ENCODE results near the gene CHN1.

Gene CHN1

DNA sequence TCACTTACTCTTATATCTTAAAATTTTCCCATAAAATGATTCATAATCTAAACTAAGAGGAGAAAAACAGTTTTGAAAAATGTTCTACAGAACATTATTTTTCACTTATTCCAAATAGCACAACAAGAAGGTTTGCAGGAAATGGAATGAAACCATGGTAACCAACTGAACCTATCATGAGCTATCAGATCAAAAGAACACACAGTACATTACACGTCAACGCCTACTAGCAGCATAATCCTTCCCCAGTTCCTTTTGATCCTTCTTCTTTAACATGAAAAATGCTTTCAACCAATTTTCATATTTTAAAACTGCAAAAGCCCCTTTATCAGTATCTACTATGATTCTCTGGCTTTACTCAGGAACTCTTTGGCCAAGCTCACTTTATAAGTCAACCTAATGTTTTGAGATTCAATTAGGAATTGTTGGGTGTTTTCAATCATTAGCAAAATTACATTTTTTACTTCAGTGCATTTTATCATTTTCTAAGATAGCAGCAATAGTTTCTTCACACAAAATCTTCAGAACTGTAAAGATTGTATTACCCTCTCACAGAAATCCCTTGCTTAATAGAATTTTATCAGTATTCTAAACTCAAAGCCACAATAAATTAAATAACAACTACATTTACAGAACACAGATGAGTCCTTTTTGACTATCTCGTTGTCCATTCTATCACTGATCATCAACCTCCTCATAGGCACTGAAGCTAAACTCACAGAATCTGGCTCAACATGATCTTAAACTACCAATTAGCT, 102.5 kb downstream of the CHN1 start:
- TF ChIP-seq, protein P1, sequence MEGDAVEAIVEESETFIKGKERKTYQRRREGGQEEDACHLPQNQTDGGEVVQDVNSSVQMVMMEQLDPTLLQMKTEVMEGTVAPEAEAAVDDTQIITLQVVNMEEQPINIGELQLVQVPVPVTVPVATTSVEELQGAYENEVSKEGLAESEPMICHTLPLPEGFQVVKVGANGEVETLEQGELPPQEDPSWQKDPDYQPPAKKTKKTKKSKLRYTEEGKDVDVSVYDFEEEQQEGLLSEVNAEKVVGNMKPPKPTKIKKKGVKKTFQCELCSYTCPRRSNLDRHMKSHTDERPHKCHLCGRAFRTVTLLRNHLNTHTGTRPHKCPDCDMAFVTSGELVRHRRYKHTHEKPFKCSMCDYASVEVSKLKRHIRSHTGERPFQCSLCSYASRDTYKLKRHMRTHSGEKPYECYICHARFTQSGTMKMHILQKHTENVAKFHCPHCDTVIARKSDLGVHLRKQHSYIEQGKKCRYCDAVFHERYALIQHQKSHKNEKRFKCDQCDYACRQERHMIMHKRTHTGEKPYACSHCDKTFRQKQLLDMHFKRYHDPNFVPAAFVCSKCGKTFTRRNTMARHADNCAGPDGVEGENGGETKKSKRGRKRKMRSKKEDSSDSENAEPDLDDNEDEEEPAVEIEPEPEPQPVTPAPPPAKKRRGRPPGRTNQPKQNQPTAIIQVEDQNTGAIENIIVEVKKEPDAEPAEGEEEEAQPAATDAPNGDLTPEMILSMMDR (IDR thresholded peaks at IDR 0.05): no peak
- Mint-ChIP-seq H3K9me3 (no peaks in the 10 kb centered on the region), H3K4me3 (no peak overlapping the region), H3K36me3 (ENCODE audit: low read depth) (peaks cover 51% of the 10 kb centered on the region), H3K4me1 (no peaks in the 10 kb centered on the region), H3K27ac (no peak overlapping the region), H3K27me3 (ENCODE audit: low read depth, poor library complexity) (no peaks in the 10 kb centered on the region)
- no peak for DNase-seq

DNA sequence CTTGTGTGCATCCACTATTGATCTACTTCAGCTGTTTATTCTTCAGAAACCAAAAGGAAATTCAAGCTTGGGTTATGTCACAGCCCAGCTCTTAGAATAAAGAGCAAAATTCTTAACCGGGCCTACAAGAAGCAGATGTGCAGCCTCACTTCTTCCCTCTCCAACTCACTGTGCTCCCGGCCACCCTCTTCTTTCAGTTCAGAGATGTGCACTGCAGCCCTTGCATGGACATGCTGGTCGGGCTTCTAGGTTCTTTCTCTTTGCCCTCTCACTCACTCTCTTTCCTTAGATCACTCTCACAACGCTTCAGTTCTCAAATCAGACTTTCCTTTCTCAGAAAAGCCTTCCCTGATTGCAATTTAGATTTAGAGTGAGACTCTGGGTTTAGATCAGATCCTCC, 104.1 kb downstream of the CHN1 start:
- peak overlapping the region; percentile 73 for H3K27ac Mint-ChIP-seq
- H3K36me3 Mint-ChIP-seq (ENCODE audit: low read depth): peaks cover 38% of the 10 kb centered on the region
- no peak for DNase-seq
- no peaks in the 10 kb centered on the region for H3K9me3 Mint-ChIP-seq
- no peaks in the 10 kb centered on the region for H3K4me1 Mint-ChIP-seq
- no peaks in the 10 kb centered on the region for H3K27me3 Mint-ChIP-seq (ENCODE audit: low read depth, poor library complexity)
- TF ChIP-seq, protein P1 (IDR thresholded peaks at IDR 0.05): no peak
- no peak overlapping the region for H3K4me3 Mint-ChIP-seq

DNA sequence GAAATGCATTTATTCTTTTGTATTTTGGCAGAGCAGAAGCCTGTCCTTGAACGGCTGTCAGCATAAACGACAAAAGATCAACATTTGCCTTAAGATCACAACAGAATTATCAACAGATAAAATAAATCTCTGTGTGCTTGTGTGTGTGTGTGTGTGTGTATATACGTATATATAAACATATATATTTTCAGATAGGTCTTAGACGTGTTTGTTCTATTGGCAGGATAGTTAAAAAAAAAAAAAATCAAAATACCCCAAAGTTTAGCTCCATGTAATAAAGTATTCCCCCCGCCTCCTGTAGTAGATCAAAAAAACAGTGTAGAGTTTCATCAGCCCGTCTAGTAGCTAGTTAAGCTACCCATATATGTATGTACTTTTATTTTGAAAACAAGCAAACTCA, 107.9 kb downstream of the CHN1 start:
- TF ChIP-seq, protein P1 (IDR thresholded peaks at IDR 0.05): no peak
- Mint-ChIP-seq H3K4me3 (no peak overlapping the region), H3K27me3 (ENCODE audit: low read depth, poor library complexity) (no peaks in the 10 kb centered on the region), H3K36me3 (ENCODE audit: low read depth) (peaks cover 47% of the 10 kb centered on the region), H3K4me1 (no peaks in the 10 kb centered on the region), H3K9me3 (peaks cover 8% of the 10 kb centered on the region), H3K27ac (no peak overlapping the region)
- DNase-seq: no peak

- DNase-seq: no peak
- H3K9me3 Mint-ChIP-seq: peaks cover 8% of the 10 kb centered on the region
- peaks cover 62% of the 10 kb centered on the region for H3K36me3 Mint-ChIP-seq (ENCODE audit: low read depth)
- H3K4me3 Mint-ChIP-seq: no peak overlapping the region
- no peaks in the 10 kb centered on the region for H3K27me3 Mint-ChIP-seq (ENCODE audit: low read depth, poor library complexity)
- H3K27ac Mint-ChIP-seq: no peak overlapping the region
- H3K4me1 Mint-ChIP-seq: no peaks in the 10 kb centered on the region
- TF ChIP-seq, protein P1 (IDR thresholded peaks at IDR 0.05): no peak
Measured at GRCh38 chr2:174893018-174893417, 112.2 kb downstream of the CHN1 start.

- Mint-ChIP-seq H3K9me3 (peaks cover 8% of the 10 kb centered on the region), H3K27ac (no peak overlapping the region), H3K27me3 (ENCODE audit: low read depth, poor library complexity) (no peaks in the 10 kb centered on the region), H3K4me1 (no peaks in the 10 kb centered on the region), H3K36me3 (ENCODE audit: low read depth) (peaks cover 60% of the 10 kb centered on the region), H3K4me3 (no peak overlapping the region)
- TF ChIP-seq, protein P1 (IDR thresholded peaks at IDR 0.05): no peak
- DNase-seq: no peak
Measured at GRCh38 chr2:174892546-174892945, 112.6 kb downstream of the CHN1 start.

GRCh38 chr2:174888646-174889271, 116.4 kb downstream of the CHN1 start:
- no peaks in the 10 kb centered on the region for H3K27me3 Mint-ChIP-seq (ENCODE audit: low read depth, poor library complexity)
- no peak overlapping the region for H3K4me3 Mint-ChIP-seq
- TF ChIP-seq, protein P1 (IDR thresholded peaks at IDR 0.05): no peak
- DNase-seq: no peak
- H3K4me1 Mint-ChIP-seq: no peaks in the 10 kb centered on the region
- peaks cover 5% of the 10 kb centered on the region for H3K9me3 Mint-ChIP-seq
- H3K36me3 Mint-ChIP-seq (ENCODE audit: low read depth): peaks cover 61% of the 10 kb centered on the region
- no peak overlapping the region for H3K27ac Mint-ChIP-seq
